ENCODE data around the gene BIRC7. TPM values are rescaled to one million over a fixed set of nuclear protein-coding genes. Genes with fewer than 3 reads are reported as not detected.

BIRC7 gene
- total RNA-seq, 2 experiments from 2014 or later: 0.42 TPM; not detected in 1

- intact Hi-C loops (cut with micrococcal nuclease; ENCODE audit: unreplicated experiment): no loop called here
- no peak for DNase-seq (ENCODE audit: low spot score)
- no peak overlapping the region for H3K27ac ChIP-seq (ENCODE audit: low read depth, low read length, poor library complexity, severe bottlenecking)
- TF ChIP-seq, protein P1, sequence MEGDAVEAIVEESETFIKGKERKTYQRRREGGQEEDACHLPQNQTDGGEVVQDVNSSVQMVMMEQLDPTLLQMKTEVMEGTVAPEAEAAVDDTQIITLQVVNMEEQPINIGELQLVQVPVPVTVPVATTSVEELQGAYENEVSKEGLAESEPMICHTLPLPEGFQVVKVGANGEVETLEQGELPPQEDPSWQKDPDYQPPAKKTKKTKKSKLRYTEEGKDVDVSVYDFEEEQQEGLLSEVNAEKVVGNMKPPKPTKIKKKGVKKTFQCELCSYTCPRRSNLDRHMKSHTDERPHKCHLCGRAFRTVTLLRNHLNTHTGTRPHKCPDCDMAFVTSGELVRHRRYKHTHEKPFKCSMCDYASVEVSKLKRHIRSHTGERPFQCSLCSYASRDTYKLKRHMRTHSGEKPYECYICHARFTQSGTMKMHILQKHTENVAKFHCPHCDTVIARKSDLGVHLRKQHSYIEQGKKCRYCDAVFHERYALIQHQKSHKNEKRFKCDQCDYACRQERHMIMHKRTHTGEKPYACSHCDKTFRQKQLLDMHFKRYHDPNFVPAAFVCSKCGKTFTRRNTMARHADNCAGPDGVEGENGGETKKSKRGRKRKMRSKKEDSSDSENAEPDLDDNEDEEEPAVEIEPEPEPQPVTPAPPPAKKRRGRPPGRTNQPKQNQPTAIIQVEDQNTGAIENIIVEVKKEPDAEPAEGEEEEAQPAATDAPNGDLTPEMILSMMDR (conservative IDR thresholded peaks at IDR 0.05; ENCODE audit: low read length): no peak
- no peak for TF ChIP-seq EZH2phosphoT487 (IDR thresholded peaks at IDR 0.05; ENCODE audit: borderline replicate concordance, low read depth, low read length)
- peaks cover 16% of the 10 kb centered on the region for H3K36me3 ChIP-seq (ENCODE audit: insufficient read depth, low read length)
- peaks cover 10% of the 10 kb centered on the region; the same call in 1 of the 2 replicates for H4K20me1 ChIP-seq (ENCODE audit: insufficient read depth, low read length)
- no peaks in the 10 kb centered on the region for H3K4me1 ChIP-seq (ENCODE audit: insufficient read depth, low read length, poor library complexity, severe bottlenecking)
- POLR2A ChIA-PET: no interaction called here
- no peak overlapping the region for H3K4me3 ChIP-seq (ENCODE audit: low read depth, low read length, poor library complexity, severe bottlenecking)
- CTCF ChIA-PET (ENCODE audit: unreplicated experiment): no interaction called here
- peaks cover 2% of the 10 kb centered on the region; the same call in 1 of the 2 replicates for H3K79me2 ChIP-seq (ENCODE audit: insufficient read depth, low read depth, low read length)
- no peaks in the 10 kb centered on the region for H3K9me3 ChIP-seq (ENCODE audit: low read length)
- H3K9me2 ChIP-seq (ENCODE audit: insufficient read depth, low read length): no peaks in the 10 kb centered on the region
- H2AFZ ChIP-seq (ENCODE audit: low read length): no peak overlapping the region
- H3K4me2 ChIP-seq (ENCODE audit: low read length): no peak overlapping the region
- BruUV-seq (replicated peaks): no TSS peak
These were observed 44.9 kb upstream of the BIRC7 start for GRCh38 chr20:63190828-63191227.

- H3K79me2 ChIP-seq (ENCODE audit: insufficient read depth, low read depth, low read length): peaks cover 8% of the 10 kb centered on the region; the same call in 1 of the 2 replicates
- CTCF ChIA-PET (ENCODE audit: unreplicated experiment): no interaction called here
- no peak for DNase-seq (ENCODE audit: low spot score)
These were observed 44.3 kb upstream of the BIRC7 start for GRCh38 chr20:63191400-63191799.

DNA sequence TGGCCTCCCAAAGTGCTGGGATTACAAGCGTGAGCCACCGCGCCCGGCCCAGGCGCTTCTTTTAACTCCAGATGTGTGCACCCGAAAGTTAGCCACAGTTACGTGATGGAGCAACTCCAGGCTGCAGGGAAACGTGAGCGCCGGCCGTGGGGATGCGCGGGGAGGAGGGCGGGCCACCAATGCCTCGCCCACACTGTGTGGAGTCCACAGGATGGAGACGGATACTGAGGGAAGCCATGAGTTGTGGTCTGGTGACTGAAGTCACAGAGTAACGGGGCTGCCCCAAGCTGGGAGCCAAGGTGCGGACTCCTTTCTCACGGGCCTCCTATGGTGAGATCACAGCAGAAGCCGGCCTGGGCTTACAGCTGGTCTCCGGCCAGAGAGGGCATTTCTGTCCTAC lies 43.0 kb upstream of the BIRC7 start:
- Histone ChIP-seq H3K36me3 (ENCODE audit: insufficient read depth, low read length) (peaks cover 35% of the 10 kb centered on the region), H3K4me3 (ENCODE audit: low read depth, low read length, poor library complexity, severe bottlenecking) (no peak overlapping the region), H3K79me2 (ENCODE audit: insufficient read depth, low read depth, low read length) (peaks cover 21% of the 10 kb centered on the region), H3K9me3 (ENCODE audit: low read length) (no peaks in the 10 kb centered on the region), H3K27ac (ENCODE audit: low read depth, low read length, poor library complexity, severe bottlenecking) (no peak overlapping the region), H2AFZ (ENCODE audit: low read length) (no peak overlapping the region), H3K9me2 (ENCODE audit: insufficient read depth, low read length) (no peaks in the 10 kb centered on the region), H3K4me2 (ENCODE audit: low read length) (no peak overlapping the region), H4K20me1 (ENCODE audit: insufficient read depth, low read length) (peaks cover 22% of the 10 kb centered on the region; the same call in 1 of the 2 replicates), H3K4me1 (ENCODE audit: insufficient read depth, low read length, poor library complexity, severe bottlenecking) (no peaks in the 10 kb centered on the region)
- no peak for DNase-seq (ENCODE audit: low spot score)
- intact Hi-C loops (cut with micrococcal nuclease; ENCODE audit: unreplicated experiment): no loop called here
- TF ChIP-seq, protein P1 (conservative IDR thresholded peaks at IDR 0.05; ENCODE audit: low read length): no peak
- TF ChIP-seq EZH2phosphoT487 (IDR thresholded peaks at IDR 0.05; ENCODE audit: borderline replicate concordance, low read depth, low read length): no peak
- ChIA-PET CTCF (ENCODE audit: unreplicated experiment) (no interaction called here), POLR2A (no interaction called here)
- no TSS peak for BruUV-seq (replicated peaks)

More at GRCh38 chr20:63191400-63191799, 44.3 kb upstream of the BIRC7 start:
- intact Hi-C loops (cut with micrococcal nuclease; ENCODE audit: unreplicated experiment): no loop called here
- POLR2A ChIA-PET: interaction anchor here (0.6 kb wide), 1 partner anchor 34 kb away, joined by 3 read pairs; no protein-coding TSS in a partner anchor
- no TSS peak for BruUV-seq (replicated peaks)
- no peaks in the 10 kb centered on the region for H3K4me1 ChIP-seq (ENCODE audit: insufficient read depth, low read length, poor library complexity, severe bottlenecking)
- H3K9me2 ChIP-seq (ENCODE audit: insufficient read depth, low read length): no peaks in the 10 kb centered on the region
- H3K9me3 ChIP-seq (ENCODE audit: low read length): no peaks in the 10 kb centered on the region
- H3K4me3 ChIP-seq (ENCODE audit: low read depth, low read length, poor library complexity, severe bottlenecking): no peak overlapping the region
- peaks cover 21% of the 10 kb centered on the region for H3K36me3 ChIP-seq (ENCODE audit: insufficient read depth, low read length)
- TF ChIP-seq EZH2phosphoT487 (IDR thresholded peaks at IDR 0.05; ENCODE audit: borderline replicate concordance, low read depth, low read length): no peak
- TF ChIP-seq, protein P1 (conservative IDR thresholded peaks at IDR 0.05; ENCODE audit: low read length): no peak
- no peak overlapping the region for H2AFZ ChIP-seq (ENCODE audit: low read length)
- H3K4me2 ChIP-seq (ENCODE audit: low read length): no peak overlapping the region
- H3K27ac ChIP-seq (ENCODE audit: low read depth, low read length, poor library complexity, severe bottlenecking): no peak overlapping the region
- peaks cover 14% of the 10 kb centered on the region; the same call in 1 of the 2 replicates for H4K20me1 ChIP-seq (ENCODE audit: insufficient read depth, low read length)

All from OCI-LY7 (cell line).